Keratinocyte (primary cell): Measurements from ENCODE around the gene SMTNL2. TPM values are rescaled to one million over a fixed set of nuclear protein-coding genes. Genes with fewer than 3 reads are reported as not detected.

Source experiments
- DNase-seq: peaks from one replicate; pipeline ENCODE4 v3.0.0-alpha.2; 2011; ENCODE audit warnings: low read depth, missing footprints, low spot score
- FAIRE-seq: peaks from 2 replicates; lab custom pipeline; 2011; peaks lifted over from hg19 to GRCh38; lab: Jason Lieb, UNC
- H2AFZ ChIP-seq: 2 replicates; pipeline ENCODE4 v1.6.0; 2012; ENCODE audit warnings: low read length, control low read depth, inconsistent platforms; ENCODE audit not compliant: control insufficient read depth
- H3K27ac ChIP-seq: 2 replicates; pipeline ENCODE4 v1.5.1; 2011; ENCODE audit warnings: low read length; ENCODE audit not compliant: control insufficient read depth, insufficient read depth
- H3K27me3 ChIP-seq: 3 replicates; pipeline ENCODE4 v1.6.0; 2011; ENCODE audit warnings: low read length; ENCODE audit not compliant: control insufficient read depth, insufficient read depth; ENCODE audit errors: extremely low read depth
- H3K36me3 ChIP-seq, 2 experiments: 2 replicates in 1 of 2; 3 replicates in 1 of 2; pipeline ENCODE4 v1.5.1; 2011; ENCODE audit warnings: low read length in 2 of 2, mild to moderate bottlenecking in 1 of 2; ENCODE audit not compliant: control insufficient read depth in 2 of 2, insufficient read depth in 2 of 2; ENCODE audit errors: extremely low read depth in 1 of 2
- H3K4me1 ChIP-seq: 3 replicates; pipeline ENCODE4 v1.5.1; 2011; ENCODE audit warnings: low read length; ENCODE audit not compliant: control insufficient read depth, insufficient read depth; ENCODE audit errors: extremely low read depth
- H3K4me2 ChIP-seq: 3 replicates; pipeline ENCODE4 v1.6.0; 2011; ENCODE audit warnings: low read depth, low read length; ENCODE audit not compliant: control insufficient read depth, insufficient read depth; ENCODE audit errors: extremely low read depth
- H3K4me3 ChIP-seq, 3 experiments: fragments of 200-600 bp in 1 of 3; sonication (generic) in 1 of 3; 2 replicates in 2 of 3; 3 replicates in 1 of 3; pipeline ENCODE4 v1.5.1; 2011 to 2016; ENCODE audit warnings: low read length in 3 of 3, mild to moderate bottlenecking in 3 of 3, control low read depth in 2 of 3, inconsistent platforms in 1 of 3, low read depth in 1 of 3, mixed read lengths in 1 of 3, mixed run types in 1 of 3, moderate library complexity in 1 of 3; ENCODE audit not compliant: control insufficient read depth in 2 of 3, insufficient read depth in 2 of 3; ENCODE audit errors: extremely low read depth in 1 of 3
- H3K79me2 ChIP-seq: 2 replicates; pipeline ENCODE4 v1.6.0; 2012; ENCODE audit warnings: low read length; ENCODE audit not compliant: control insufficient read depth, insufficient read depth
- H3K9ac ChIP-seq: 3 replicates; pipeline ENCODE4 v1.6.0; 2011; ENCODE audit warnings: low read length; ENCODE audit not compliant: control insufficient read depth, insufficient read depth; ENCODE audit errors: extremely low read depth
- H3K9me1 ChIP-seq: 3 replicates; pipeline ENCODE4 v1.6.0; 2011; ENCODE audit warnings: low read length; ENCODE audit not compliant: control insufficient read depth, insufficient read depth; ENCODE audit errors: extremely low read depth
- H3K9me3 ChIP-seq: 2 replicates; pipeline ENCODE4 v1.5.1; 2012; ENCODE audit warnings: low read depth, low read length; ENCODE audit not compliant: control insufficient read depth
- H4K20me1 ChIP-seq: 3 replicates; pipeline ENCODE4 v1.6.0; 2011; ENCODE audit warnings: low read length; ENCODE audit not compliant: control insufficient read depth, insufficient read depth; ENCODE audit errors: extremely low read depth
- EZH2 ChIP-seq: IDR thresholded peaks from one replicate; pipeline ENCODE4 v1.6.1; 2012; ENCODE audit warnings: inconsistent platforms, mild to moderate bottlenecking, low read length, moderate library complexity
- dilution Hi-C: fragments of 300-500 bp; cut with MboI; formaldehyde crosslinking; loops from one replicate; pipeline ENCODE4 v1.7.0; 2020; ENCODE audit warnings: low sequenced_read_pairs; ENCODE audit not compliant: extremely low pct_ligation_motif_present
- polyA plus RNA-seq, 5 experiments: library from polyadenylated mRNA; depleted of rRNA in 3 of 5; stranded (reverse) in 3 of 5; stranded (forward) in 1 of 5; unstranded in 1 of 5; fragments of >200 nt; gene quantifications; 1 replicate in 1 of 5; 2 replicates in 3 of 5; 3 replicates in 1 of 5; pipeline versions ENCODE4 v1.2.1 to v1.2.3, GENCODE V29; 2011 to 2012; ENCODE audit warnings: missing spikeins in 2 of 5, low read depth in 1 of 5, low replicate concordance in 1 of 5
- TF ChIP-seq, protein P1 (sequence below), 3 experiments: IDR thresholded peaks in 1 of 3; conservative IDR thresholded peaks in 1 of 3; optimal IDR thresholded peaks in 1 of 3; 2 replicates in 2 of 3; 3 replicates in 1 of 3; pipeline versions ENCODE3 to v1.5.1; 2011; ENCODE audit warnings: low read length in 3 of 3, mild to moderate bottlenecking in 3 of 3, moderate library complexity in 2 of 3, control low read depth in 1 of 3, inconsistent platforms in 1 of 3; ENCODE audit not compliant: insufficient read depth in 2 of 3; ENCODE audit errors: extremely low read depth in 1 of 3

Gene SMTNL2
- polyA plus RNA-seq, 1 donor (not counting 4 experiments of a cell fraction or from before 2014, with no cell fraction given): not detected

- H3K36me3 ChIP-seq: peaks cover 51 to 54% of the 10 kb centered on the region in 2 experiments
- no peak overlapping the region for H3K4me2 ChIP-seq
- no peaks in the 10 kb centered on the region for H3K9me1 ChIP-seq
- no peak for FAIRE-seq
- dilution Hi-C loops: no loop called here
- peaks cover 32% of the 10 kb centered on the region for H3K79me2 ChIP-seq
- peaks cover 17% of the 10 kb centered on the region for H3K4me1 ChIP-seq
- DNase-seq: no peak
- H2AFZ ChIP-seq: no peak overlapping the region
- no peaks in the 10 kb centered on the region for H3K9me3 ChIP-seq
- no peak overlapping the region for H3K27ac ChIP-seq
- no peaks in the 10 kb centered on the region for H3K27me3 ChIP-seq
- no peak overlapping the region for H3K9ac ChIP-seq
- H4K20me1 ChIP-seq: peaks cover 7% of the 10 kb centered on the region
- TF ChIP-seq, protein P1, sequence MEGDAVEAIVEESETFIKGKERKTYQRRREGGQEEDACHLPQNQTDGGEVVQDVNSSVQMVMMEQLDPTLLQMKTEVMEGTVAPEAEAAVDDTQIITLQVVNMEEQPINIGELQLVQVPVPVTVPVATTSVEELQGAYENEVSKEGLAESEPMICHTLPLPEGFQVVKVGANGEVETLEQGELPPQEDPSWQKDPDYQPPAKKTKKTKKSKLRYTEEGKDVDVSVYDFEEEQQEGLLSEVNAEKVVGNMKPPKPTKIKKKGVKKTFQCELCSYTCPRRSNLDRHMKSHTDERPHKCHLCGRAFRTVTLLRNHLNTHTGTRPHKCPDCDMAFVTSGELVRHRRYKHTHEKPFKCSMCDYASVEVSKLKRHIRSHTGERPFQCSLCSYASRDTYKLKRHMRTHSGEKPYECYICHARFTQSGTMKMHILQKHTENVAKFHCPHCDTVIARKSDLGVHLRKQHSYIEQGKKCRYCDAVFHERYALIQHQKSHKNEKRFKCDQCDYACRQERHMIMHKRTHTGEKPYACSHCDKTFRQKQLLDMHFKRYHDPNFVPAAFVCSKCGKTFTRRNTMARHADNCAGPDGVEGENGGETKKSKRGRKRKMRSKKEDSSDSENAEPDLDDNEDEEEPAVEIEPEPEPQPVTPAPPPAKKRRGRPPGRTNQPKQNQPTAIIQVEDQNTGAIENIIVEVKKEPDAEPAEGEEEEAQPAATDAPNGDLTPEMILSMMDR (optimal IDR thresholded peaks at IDR 0.05 in 1 of 3, IDR thresholded peaks at IDR 0.05 in 1 of 3, conservative IDR thresholded peaks at IDR 0.05 in 1 of 3; ENCODE audit: extremely low read depth in 1 of 3, insufficient read depth in 2 of 3, low read length in 3 of 3): no peak
- no peak for TF ChIP-seq EZH2
- H3K4me3 ChIP-seq: no peak overlapping the region
Observed at GRCh38 chr17:4551796-4552525, 32.4 kb upstream of the SMTNL2 start.

- Histone ChIP-seq H2AFZ (no peak overlapping the region), H3K4me1 (peaks cover 17% of the 10 kb centered on the region), H3K9me3 (no peaks in the 10 kb centered on the region), H3K9ac (peak overlapping the region; percentile 90), H3K4me3 (peak overlapping the region; percentile 90 to 96 (median 94)), H3K36me3 (peaks cover 35 to 44% of the 10 kb centered on the region in 2 experiments), H3K27ac (no peak overlapping the region), H3K9me1 (no peaks in the 10 kb centered on the region), H4K20me1 (peaks cover under 1% of the 10 kb centered on the region), H3K79me2 (peaks cover 32% of the 10 kb centered on the region), H3K27me3 (no peaks in the 10 kb centered on the region), H3K4me2 (peak overlapping the region; percentile 66)
- TF ChIP-seq, protein P1 (optimal IDR thresholded peaks at IDR 0.05 in 1 of 3, IDR thresholded peaks at IDR 0.05 in 1 of 3, conservative IDR thresholded peaks at IDR 0.05 in 1 of 3; ENCODE audit: extremely low read depth in 1 of 3, insufficient read depth in 2 of 3, low read length in 3 of 3): no peak
- no peak for TF ChIP-seq EZH2
- FAIRE-seq: no peak
- no peak for DNase-seq
- dilution Hi-C loops: no loop called here
Observed at GRCh38 chr17:4553669-4554068, 30.7 kb upstream of the SMTNL2 start.
